Measurements from ENCODE around the gene KRT222.

The KRT222 gene

DNA sequence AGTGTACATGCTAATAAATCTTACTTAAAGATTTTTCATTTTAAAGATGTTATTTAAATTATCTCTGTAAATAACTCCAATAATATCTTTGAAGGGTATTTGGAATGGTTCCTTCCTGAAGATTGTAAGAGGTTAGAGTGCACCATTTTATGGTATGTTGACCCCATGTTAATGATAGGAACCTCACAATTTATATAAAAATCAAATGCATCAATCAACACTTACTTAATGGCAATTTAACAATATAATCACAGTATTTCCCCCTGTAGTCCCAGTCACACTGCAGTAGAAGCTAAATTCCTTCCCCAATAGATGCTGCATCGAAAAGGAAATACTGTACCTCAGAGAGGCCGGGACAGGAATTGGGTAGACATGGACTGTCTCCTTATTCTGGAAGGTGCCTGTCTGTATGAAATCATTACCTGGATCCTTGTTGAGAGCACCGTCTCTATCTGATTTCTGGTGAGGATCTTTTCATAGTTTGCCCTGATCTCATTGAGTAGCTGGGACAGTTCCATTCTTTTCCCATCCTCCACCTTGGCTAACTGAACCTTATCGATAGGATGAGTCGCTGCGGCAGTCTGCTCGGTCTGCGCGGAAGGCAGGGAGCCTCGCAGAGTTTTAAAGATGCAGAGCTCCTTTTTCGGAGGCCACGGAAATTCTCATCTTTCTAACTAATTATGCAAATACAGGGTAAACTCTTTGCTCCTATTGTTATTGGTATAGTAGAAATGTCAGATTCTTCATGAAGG lies at the start of gene KRT222:
Gene KRT222 (minus strand): TSS at position 596 of the 752 bp plus-strand sequence. CDS start 78 bp downstream, at position 518.
- DNase-seq (ENCODE audit: low read depth, low spot score), result no peak
- in situ Hi-C loops (cut with HindIII; ENCODE audit: low sequenced_read_pairs), result no loop called here
- TF ChIP-seq, protein P1, sequence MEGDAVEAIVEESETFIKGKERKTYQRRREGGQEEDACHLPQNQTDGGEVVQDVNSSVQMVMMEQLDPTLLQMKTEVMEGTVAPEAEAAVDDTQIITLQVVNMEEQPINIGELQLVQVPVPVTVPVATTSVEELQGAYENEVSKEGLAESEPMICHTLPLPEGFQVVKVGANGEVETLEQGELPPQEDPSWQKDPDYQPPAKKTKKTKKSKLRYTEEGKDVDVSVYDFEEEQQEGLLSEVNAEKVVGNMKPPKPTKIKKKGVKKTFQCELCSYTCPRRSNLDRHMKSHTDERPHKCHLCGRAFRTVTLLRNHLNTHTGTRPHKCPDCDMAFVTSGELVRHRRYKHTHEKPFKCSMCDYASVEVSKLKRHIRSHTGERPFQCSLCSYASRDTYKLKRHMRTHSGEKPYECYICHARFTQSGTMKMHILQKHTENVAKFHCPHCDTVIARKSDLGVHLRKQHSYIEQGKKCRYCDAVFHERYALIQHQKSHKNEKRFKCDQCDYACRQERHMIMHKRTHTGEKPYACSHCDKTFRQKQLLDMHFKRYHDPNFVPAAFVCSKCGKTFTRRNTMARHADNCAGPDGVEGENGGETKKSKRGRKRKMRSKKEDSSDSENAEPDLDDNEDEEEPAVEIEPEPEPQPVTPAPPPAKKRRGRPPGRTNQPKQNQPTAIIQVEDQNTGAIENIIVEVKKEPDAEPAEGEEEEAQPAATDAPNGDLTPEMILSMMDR (IDR thresholded peaks at IDR 0.05; ENCODE audit: low read depth, low read length), result no peak
- H3K4me3 ChIP-seq (ENCODE audit: low read depth, low read length), result peak within 1 kb of the TSS; percentile 12

DNA sequence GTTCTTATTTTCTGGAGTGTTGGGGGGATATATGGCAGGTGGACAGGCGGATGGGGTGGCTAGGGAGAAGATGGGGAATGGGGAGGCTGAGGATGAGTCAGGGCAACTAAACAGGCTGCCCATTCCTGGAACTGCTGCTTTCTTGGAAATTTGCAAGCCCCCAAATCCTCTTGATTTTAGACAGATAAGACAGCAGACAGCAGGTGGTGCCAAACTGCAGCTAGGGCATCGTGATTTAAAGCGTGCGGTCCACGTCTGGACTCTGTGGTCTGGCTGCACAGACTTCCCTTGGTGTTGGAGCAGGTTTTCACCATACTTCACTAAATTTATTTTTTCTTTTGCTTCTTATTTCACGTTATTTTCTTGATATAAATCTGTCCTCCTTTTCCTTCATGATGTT lies 49.5 kb upstream of the KRT222 start:
- no peak overlapping the region for H3K4me3 ChIP-seq (ENCODE audit: low read depth, low read length)
- TF ChIP-seq, protein P1 (IDR thresholded peaks at IDR 0.05; ENCODE audit: low read depth, low read length), result no peak
- in situ Hi-C loops (cut with HindIII; ENCODE audit: low sequenced_read_pairs), result no loop called here
- no peak for DNase-seq (ENCODE audit: low read depth, low spot score)

DNA sequence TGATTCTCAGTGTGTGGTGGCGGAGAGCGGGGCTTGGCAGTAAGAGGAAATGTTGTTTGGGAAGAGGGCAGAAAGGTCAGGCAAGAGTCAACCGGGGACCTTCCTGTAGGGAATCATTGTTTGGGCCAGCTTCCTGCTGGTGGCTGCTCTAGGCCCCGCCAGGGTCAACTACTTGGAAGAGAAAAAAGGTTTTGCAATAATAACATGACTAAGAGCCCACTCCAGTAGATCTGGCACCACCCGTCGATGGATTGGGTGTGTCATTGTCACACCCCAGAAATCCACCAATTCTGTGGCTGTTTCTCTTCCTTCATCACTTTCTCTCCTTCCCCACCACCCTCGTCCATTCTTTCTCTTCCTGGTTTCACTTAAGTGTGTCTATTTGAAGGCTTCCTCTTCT lies 42.8 kb upstream of the KRT222 start:
- TF ChIP-seq, protein P1 (IDR thresholded peaks at IDR 0.05; ENCODE audit: low read depth, low read length), result no peak
- H3K4me3 ChIP-seq (ENCODE audit: low read depth, low read length), result no peak overlapping the region
- DNase-seq (ENCODE audit: low read depth, low spot score), result peak; percentile 10
- in situ Hi-C loops (cut with HindIII; ENCODE audit: low sequenced_read_pairs), result no loop called here

DNA sequence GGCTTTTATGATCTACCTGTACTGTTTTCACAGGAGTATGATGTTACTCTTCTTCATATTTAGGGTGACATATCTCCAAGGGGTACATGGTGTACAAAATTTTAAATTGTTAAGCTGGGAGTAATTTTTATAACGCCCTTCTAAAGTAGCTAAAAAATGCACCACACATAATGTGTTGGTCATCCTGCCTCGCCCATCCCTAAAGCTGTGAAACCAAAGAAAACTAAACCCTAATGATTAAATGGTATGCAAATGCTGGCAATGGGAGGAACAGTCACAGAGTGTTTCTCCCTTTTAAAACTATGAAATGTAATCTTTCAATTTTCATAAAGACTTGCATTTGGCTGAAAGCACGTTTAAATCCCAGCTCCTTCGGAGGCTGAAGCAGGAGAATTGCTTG lies 40.6 kb upstream of the KRT222 start:
- H3K4me3 ChIP-seq (ENCODE audit: low read depth, low read length), result no peak overlapping the region
- DNase-seq (ENCODE audit: low read depth, low spot score), result no peak
- TF ChIP-seq, protein P1 (IDR thresholded peaks at IDR 0.05; ENCODE audit: low read depth, low read length), result no peak
- in situ Hi-C loops (cut with HindIII; ENCODE audit: low sequenced_read_pairs), result no loop called here

DNA sequence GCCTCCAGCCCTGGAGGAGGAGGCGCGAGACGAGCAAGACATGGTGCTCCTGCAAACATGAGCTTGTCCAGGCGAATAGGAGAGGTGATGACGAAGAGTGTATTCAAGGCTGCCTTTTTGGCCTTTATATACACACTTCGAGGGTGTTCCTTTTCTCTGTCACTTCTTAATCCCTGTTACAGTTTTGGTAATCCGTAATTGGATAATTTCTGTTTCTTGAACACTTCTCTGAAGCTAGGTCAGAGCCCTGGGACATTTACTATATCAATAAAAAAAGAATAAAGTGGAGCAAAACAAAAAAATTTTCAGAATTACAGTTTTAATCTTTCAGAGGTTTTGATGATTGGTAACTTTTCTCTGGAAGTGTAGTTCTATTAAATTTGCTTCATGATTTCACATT lies 38.7 kb upstream of the KRT222 start, which contains the start of gene KRT24:
Gene KRT24 (minus strand): TSS at position 101 of the 400 bp plus-strand sequence. CDS start 59 bp downstream, at position 42.
- DNase-seq (ENCODE audit: low read depth, low spot score), result no peak
- in situ Hi-C loops (cut with HindIII; ENCODE audit: low sequenced_read_pairs), result no loop called here
- H3K4me3 ChIP-seq (ENCODE audit: low read depth, low read length), result no peak within 1 kb of the TSS
- TF ChIP-seq, protein P1 (IDR thresholded peaks at IDR 0.05; ENCODE audit: low read depth, low read length), result no peak

DNA sequence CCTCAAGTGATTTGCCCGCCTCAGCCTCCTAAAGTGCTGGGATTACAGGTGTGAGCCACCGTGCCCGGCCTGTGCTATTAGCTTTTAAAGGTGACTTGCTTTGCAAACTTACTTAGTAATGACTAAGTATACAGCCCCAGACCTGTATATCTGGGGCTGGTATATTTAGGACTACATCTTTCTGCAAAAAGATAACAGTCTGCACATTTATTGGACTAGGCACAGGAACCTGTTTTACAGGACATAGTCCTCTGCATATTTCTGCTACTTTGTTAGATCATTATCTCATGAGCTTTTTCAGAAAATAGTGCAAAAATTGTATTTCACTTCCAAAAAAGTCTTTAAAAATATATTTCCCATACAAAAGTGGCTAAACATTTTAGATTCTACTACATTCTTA lies 37.3 kb upstream of the KRT222 start:
- in situ Hi-C loops (cut with HindIII; ENCODE audit: low sequenced_read_pairs), result no loop called here
- no peak overlapping the region for H3K4me3 ChIP-seq (ENCODE audit: low read depth, low read length)
- no peak for DNase-seq (ENCODE audit: low read depth, low spot score)
- TF ChIP-seq, protein P1 (IDR thresholded peaks at IDR 0.05; ENCODE audit: low read depth, low read length), result no peak

Data from astrocyte of the spinal cord (primary cell).